ENCODE measurements around the gene HDC.

The HDC gene

DNA sequence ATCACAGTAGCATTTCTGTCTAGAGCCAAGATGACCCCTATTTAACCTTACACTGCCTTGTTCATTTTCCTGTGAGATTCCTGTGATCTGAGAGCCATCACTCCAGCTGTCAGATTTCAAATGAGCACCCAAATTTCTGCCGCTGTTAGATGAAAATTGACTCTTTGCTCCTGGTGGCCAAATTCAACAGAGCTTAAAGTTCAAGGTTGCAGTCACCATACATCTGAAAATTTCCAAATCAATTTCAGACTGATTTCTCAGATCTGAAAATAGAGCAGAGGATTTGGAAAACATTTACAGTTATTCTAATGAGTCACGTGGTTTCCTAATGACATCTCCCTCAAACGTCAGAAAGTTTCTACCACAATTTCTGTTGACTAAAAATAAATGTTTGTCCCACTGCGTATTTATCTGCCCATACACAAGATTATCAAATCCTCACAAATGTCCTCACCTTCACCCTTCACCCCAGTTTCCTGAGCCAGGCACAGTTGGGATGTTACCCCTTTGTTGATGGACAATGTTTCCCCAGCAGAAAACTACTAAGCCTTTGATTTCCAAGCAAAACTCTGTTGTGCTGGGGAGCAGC is 16.4 kb downstream of the HDC start:
- TF ChIP-seq CTCF (conservative IDR thresholded peaks at IDR 0.05; ENCODE audit: low read depth, low read length) = no peak

DNA sequence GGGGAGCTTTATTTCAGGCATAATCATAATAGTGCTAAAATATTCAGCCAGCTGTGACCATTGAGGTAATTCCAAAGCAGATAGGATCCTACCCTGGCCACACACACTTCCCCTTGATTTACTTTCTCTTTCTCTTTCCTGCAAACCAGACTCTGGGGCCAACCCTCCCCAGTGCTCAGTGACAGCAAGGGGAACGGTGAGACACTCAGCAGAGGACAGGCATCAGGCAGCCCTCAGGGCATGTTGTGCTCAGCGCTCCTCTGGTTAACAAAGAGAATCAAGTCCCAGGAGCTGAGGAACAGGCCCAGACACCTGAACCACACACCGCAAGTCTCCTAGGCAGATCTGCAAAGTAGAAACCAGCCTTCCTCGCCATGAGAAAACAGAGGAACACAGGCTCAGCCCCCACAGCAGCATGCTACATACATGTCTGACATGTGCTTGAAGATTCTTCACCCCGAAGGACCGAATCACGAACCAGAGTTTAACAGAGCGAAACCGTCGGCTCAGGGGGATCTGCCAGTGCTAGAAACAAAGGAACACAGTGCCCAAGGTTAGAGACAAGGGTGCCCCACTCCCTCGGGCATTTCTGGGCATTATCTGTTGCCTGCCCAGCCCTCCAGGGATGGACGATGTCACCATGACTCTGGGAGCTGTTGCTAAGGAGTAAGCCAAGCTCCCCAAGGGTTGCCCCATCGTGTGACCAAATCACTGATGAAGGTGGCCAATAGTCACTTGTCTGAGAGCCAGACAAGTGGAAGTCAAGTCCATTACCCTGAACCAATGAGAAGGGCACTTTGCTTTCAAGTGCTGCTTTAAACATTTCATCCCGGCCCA is 17.5 kb downstream of the HDC start:
- no peak for DNase-seq (ENCODE audit: low read depth)
- H3K4me3 ChIP-seq (ENCODE audit: low read length) = no peak overlapping the region

More for the DNA sequence above, 16.4 kb downstream of the HDC start:
- DNase-seq (ENCODE audit: low read depth) = no peak
- H3K4me3 ChIP-seq (ENCODE audit: low read length) = no peak overlapping the region

DNA sequence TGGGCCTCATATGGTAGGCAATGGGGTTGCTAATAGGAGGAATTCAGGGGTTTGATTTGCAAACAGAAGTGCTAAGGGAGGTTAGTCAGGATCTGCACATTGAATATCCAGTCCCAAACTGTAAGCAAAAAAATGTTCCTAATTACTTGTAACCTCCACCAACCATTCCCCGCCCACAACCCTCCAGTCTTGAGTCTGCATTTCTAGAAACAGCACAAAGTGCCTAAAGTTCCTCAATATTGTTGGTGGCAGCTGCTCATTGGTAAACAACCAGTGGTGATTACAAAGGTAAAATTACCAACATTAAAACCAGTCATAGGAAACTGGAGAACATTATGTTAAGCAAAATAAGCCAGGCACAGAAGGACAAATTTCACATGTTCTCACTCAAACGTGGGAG is 18.9 kb downstream of the HDC start:
- no peak for TF ChIP-seq CTCF (conservative IDR thresholded peaks at IDR 0.05; ENCODE audit: low read depth, low read length)
- H3K4me3 ChIP-seq (ENCODE audit: low read length) = no peak overlapping the region
- DNase-seq (ENCODE audit: low read depth) = no peak

More for the DNA sequence above, 17.5 kb downstream of the HDC start:
- TF ChIP-seq CTCF (conservative IDR thresholded peaks at IDR 0.05; ENCODE audit: low read depth, low read length) = no peak

GRCh38 chr15:50244959-50245624 is 20.4 kb downstream of the HDC start:
- DNase-seq (ENCODE audit: low read depth) = no peak
- no peak overlapping the region for H3K4me3 ChIP-seq (ENCODE audit: low read length)
- TF ChIP-seq CTCF (conservative IDR thresholded peaks at IDR 0.05; ENCODE audit: low read depth, low read length) = no peak

DNA sequence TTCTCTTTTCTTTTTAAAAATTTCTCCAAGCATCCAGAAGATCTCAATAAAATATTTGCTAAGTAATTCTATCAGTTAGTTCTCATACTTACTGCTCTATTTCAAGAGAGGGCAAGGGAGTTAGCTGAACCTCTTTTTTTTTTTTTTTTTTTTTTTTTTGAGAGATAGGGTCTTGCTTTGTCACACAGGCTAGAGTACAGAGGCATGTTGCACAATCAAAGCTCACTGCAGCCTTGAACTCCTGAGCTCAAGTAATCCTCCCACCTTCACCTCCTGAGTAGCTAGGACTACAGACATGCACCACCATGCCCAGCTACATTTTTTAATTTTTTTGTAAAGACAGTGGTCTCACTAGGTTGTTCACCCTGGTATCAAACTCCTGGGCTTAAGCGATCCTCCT is 21.4 kb downstream of the HDC start:
- no peak overlapping the region for H3K4me3 ChIP-seq (ENCODE audit: low read length)
- no peak for DNase-seq (ENCODE audit: low read depth)
- no peak for TF ChIP-seq CTCF (conservative IDR thresholded peaks at IDR 0.05; ENCODE audit: low read depth, low read length)

GRCh38 chr15:50241684-50242450 is 23.7 kb downstream of the HDC start:
- no peak overlapping the region for H3K4me3 ChIP-seq (ENCODE audit: low read length)
- TF ChIP-seq CTCF (conservative IDR thresholded peaks at IDR 0.05; ENCODE audit: low read depth, low read length) = peak; percentile 11
- no peak for DNase-seq (ENCODE audit: low read depth)
